ENCODE measurements around the gene CCNH.
A peak's percentile ranks its signal among the peaks of the same experiment; 100 is the strongest.

Gene CCNH

GRCh38 chr5:87418506-87418905 lies 5.8 kb upstream of the CCNH start (continued):
- no peak for TF ChIP-seq ZBTB10 (tag by site-specific recombination; IDR thresholded peaks at IDR 0.05)
- TF ChIP-seq ZNF169 (tag by site-specific recombination; IDR thresholded peaks at IDR 0.05), result no peak
- TF ChIP-seq ZNF280C (tag by site-specific recombination; IDR thresholded peaks at IDR 0.05), result no peak
- TF ChIP-seq PRDM2 (tag by site-specific recombination; IDR thresholded peaks at IDR 0.05; ENCODE audit: borderline replicate concordance), result no peak
- TF ChIP-seq ZNF624 (tag by site-specific recombination; IDR thresholded peaks at IDR 0.05), result no peak
- no peak for TF ChIP-seq ATF2 (tag by site-specific recombination; IDR thresholded peaks at IDR 0.05; ENCODE audit: low read depth)
- no peak for TF ChIP-seq ZFHX2 (tag by site-specific recombination; conservative IDR thresholded peaks at IDR 0.05)
- no peak for TF ChIP-seq ZNF837 (tag by site-specific recombination; IDR thresholded peaks at IDR 0.05)

- H3K9me3 ChIP-seq (ENCODE audit: control insufficient read depth, insufficient read depth, low read depth, low read length), result no peaks in the 10 kb centered on the region
- peaks cover 13 to 28% of the 10 kb centered on the region in 2 experiments; a peak in 2 of 3 replicates for H3K36me3 ChIP-seq (ENCODE audit: control insufficient read depth in 2 of 2, insufficient read depth in 1 of 2, low read length in 2 of 2)
- H3K4me1 ChIP-seq (ENCODE audit: control insufficient read depth, insufficient read depth, low read length), result peaks cover 5% of the 10 kb centered on the region; the same call in 1 of the 2 replicates
- ChIA-PET CTCF (interaction anchor here (0.6 to 1.1 kb wide), 3 partner anchors 12 to 1291 kb away, joined by 3 read pairs; no protein-coding TSS in a partner anchor), POLR2A (interaction anchor here (1.9 kb wide), 1 partner anchor 13 kb away, joined by 7 read pairs; no protein-coding TSS in a partner anchor)
- peak overlapping the region; percentile 93 for H3K4me3 ChIP-seq (ENCODE audit: low read depth, low read length)
- no peak overlapping the region for H3K27ac ChIP-seq (ENCODE audit: extremely low read depth, low read depth, low read length)
- no peak for TF ChIP-seq SETDB1 (IDR thresholded peaks at IDR 0.05; ENCODE audit: insufficient read length, low read length)
- no peak for TF ChIP-seq ZBTB11 (tag by site-specific recombination; conservative IDR thresholded peaks at IDR 0.05; ENCODE audit: low read depth)
- no peak for TF ChIP-seq ZNF248 (tag by site-specific recombination; IDR thresholded peaks at IDR 0.05)
- no peak for TF ChIP-seq BCL11B (tag by site-specific recombination; IDR thresholded peaks at IDR 0.05; ENCODE audit: low read depth)
- no peak for TF ChIP-seq TCF7L2 (IDR thresholded peaks at IDR 0.05; ENCODE audit: borderline replicate concordance, low read depth, low read length)
- TF ChIP-seq GLIS2 (tag by site-specific recombination; IDR thresholded peaks at IDR 0.05), result no peak
- no peak for TF ChIP-seq PRDM4 (tag by site-specific recombination; IDR thresholded peaks at IDR 0.05)
- no peak for TF ChIP-seq ZBTB44 (tag by site-specific recombination; IDR thresholded peaks at IDR 0.05)
These were observed 564 bp upstream of the CCNH start for GRCh38 chr5:87413343-87413645.
